Measurements from ENCODE around the gene AQP12A.
"Not testable (repeated sequence)": the region's sequence is repeated elsewhere in the genome, so short reads cannot be mapped to it uniquely, and the experiment has no call there.

- TF ChIP-seq CTCF (IDR thresholded peaks at IDR 0.05 in 2 of 3, conservative IDR thresholded peaks at IDR 0.05 in 1 of 3; ENCODE audit: control insufficient read depth in 2 of 3, extremely low read depth in 1 of 3, insufficient read depth in 1 of 3, low read depth in 3 of 3, low read length in 3 of 3); TCF12 (IDR thresholded peaks at IDR 0.05; ENCODE audit: low read depth, low read length); FOXM1 (IDR thresholded peaks at IDR 0.05; ENCODE audit: low read depth, low read length); POLR2AphosphoS5 (IDR thresholded peaks at IDR 0.05; ENCODE audit: low read length): not testable (repeated sequence)
Observed at GRCh38 chr2:240691075-240691427, 615 bp upstream of the AQP12A start.
